DND-41 (cell line): ENCODE data around the gene APLN.
A peak's percentile ranks its signal among the peaks of the same experiment; 100 is the strongest.

Experiments used
- ATAC-seq: fragments of 200-7000 bp; cut with Tn5 transposase; 3 replicates; pipeline ENCODE4 v1.9.1; 2021; ENCODE audit warnings: low read depth; ENCODE audit not compliant: insufficient read depth
- DNase-seq: peaks from one replicate; pipeline ENCODE4 v3.0.0-alpha.2; 2020
- H2AFZ ChIP-seq: 2 replicates; pipeline ENCODE4 v1.6.0; 2012; ENCODE audit warnings: low read depth, low read length
- H3K27ac ChIP-seq: 2 replicates; pipeline ENCODE4 v1.5.1; 2012; ENCODE audit warnings: low read length, inconsistent platforms
- H3K27me3 ChIP-seq: fragments of 200-600 bp; sonication (generic); 2 replicates; pipeline ENCODE4 v1.6.0; 2012; ENCODE audit warnings: low read length, mild to moderate bottlenecking, inconsistent platforms; ENCODE audit not compliant: insufficient read depth, poor library complexity
- H3K36me3 ChIP-seq: 2 replicates; pipeline ENCODE4 v1.5.1; 2012; ENCODE audit warnings: low read length, inconsistent platforms; ENCODE audit not compliant: insufficient read depth
- H3K4me1 ChIP-seq: 2 replicates; pipeline ENCODE4 v1.5.1; 2012; ENCODE audit warnings: mild to moderate bottlenecking, low read length; ENCODE audit not compliant: insufficient read depth
- H3K4me2 ChIP-seq: 2 replicates; pipeline ENCODE4 v1.6.0; 2012; ENCODE audit warnings: mild to moderate bottlenecking, moderate library complexity, low read length, inconsistent platforms; ENCODE audit not compliant: insufficient read depth
- H3K4me3 ChIP-seq, 2 experiments: fragments of 200-600 bp in 1 of 2; shearing (Covaris generic) in 1 of 2; 2 replicates each; pipeline ENCODE4 v1.5.1; 2012 to 2016; ENCODE audit warnings: inconsistent platforms in 2 of 2, low read length in 2 of 2, mild to moderate bottlenecking in 2 of 2, low read depth in 1 of 2, moderate library complexity in 1 of 2
- H3K79me2 ChIP-seq: 2 replicates; pipeline ENCODE4 v1.6.0; 2012; ENCODE audit warnings: low read length, inconsistent platforms; ENCODE audit not compliant: insufficient read depth
- H3K9ac ChIP-seq: 2 replicates; pipeline ENCODE4 v1.6.0; 2012; ENCODE audit warnings: low read depth, mild to moderate bottlenecking, inconsistent platforms, low read length, moderate library complexity
- H3K9me3 ChIP-seq: 2 replicates; pipeline ENCODE4 v1.5.1; 2012; ENCODE audit warnings: low read length, moderate library complexity, mild to moderate bottlenecking, inconsistent platforms; ENCODE audit not compliant: insufficient read depth, severe bottlenecking
- H4K20me1 ChIP-seq: 2 replicates; pipeline ENCODE4 v1.6.0; 2012; ENCODE audit warnings: low read length; ENCODE audit not compliant: insufficient read depth
- EZH2 ChIP-seq: IDR thresholded peaks from 3 replicates; pipeline ENCODE4 v1.6.1; 2012; ENCODE audit warnings: borderline replicate concordance, low read depth, mild to moderate bottlenecking, moderate library complexity, low read length, inconsistent platforms; ENCODE audit not compliant: severe bottlenecking
- TF ChIP-seq, protein P1 (sequence below): IDR thresholded peaks from 2 replicates; pipeline ENCODE4 v1.5.1; 2012; ENCODE audit warnings: borderline replicate concordance, low read length, moderate library complexity, mild to moderate bottlenecking; ENCODE audit not compliant: poor library complexity, severe bottlenecking; ENCODE audit errors: extremely low read depth

Gene APLN

DNA sequence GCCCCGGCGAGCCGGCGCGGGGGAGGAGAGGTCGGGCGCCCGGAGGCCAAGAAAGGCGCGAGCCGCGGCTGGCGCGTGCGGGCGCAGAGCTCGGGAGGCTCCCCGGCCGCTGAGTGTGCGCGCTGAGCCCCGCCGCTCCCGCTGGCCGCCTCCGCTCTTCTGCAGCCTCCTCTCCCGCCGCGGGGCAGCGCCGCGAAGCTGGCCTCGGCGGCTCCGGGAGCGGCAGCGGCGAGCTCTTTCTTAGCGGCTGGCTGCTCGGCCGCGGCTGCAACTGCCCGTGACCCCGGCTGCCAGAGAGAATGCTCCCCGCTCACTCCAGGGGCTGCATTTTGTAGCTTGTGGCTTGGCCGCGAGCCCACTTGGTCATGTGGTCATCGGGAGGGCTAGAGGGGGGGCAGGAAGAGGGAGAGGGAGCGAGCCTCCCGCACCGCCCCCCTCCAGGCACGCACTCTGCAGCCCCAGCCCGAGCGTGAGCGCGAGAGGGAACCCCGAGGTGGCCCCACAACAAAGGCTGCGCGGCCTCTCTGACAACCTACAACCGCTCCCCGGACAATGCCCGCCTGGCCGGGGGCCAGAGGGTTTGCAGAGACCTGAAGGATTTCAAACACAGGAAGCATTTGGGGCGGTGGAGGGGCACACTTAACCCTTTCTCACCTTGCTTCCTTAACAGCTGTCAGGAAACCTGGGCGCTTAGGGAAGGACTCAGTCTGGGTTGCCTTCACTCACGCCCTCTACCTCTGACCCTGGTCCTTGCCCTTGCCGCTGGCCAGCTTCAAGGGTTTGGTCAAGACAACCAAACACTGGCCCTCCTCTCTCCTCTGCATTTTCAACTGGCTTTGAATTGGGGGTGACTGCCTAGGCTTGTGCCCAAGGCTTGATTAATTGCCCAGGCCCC, at the start of gene APLN:
TSS of gene APLN (minus strand) at position 305 of the 895 bp plus-strand sequence. CDS start 326 bp downstream, outside the sequence.
- Histone ChIP-seq H3K9ac (peak within 1 kb of the TSS; percentile 75), H2AFZ (peak within 1 kb of the TSS; percentile 71), H3K27me3 (no peaks in the 10 kb centered on the region), H3K4me3 (peak within 1 kb of the TSS; percentile 30 to 64), H4K20me1 (no peaks in the 10 kb centered on the region), H3K36me3 (no peaks in the 10 kb centered on the region; the same call in 1 of the 2 replicates), H3K9me3 (no peaks in the 10 kb centered on the region), H3K4me1 (peaks cover 57% of the 10 kb centered on the region), H3K4me2 (peak within 1 kb of the TSS; percentile 93), H3K27ac (peak within 1 kb of the TSS; percentile 69), H3K79me2 (peaks cover 13% of the 10 kb centered on the region)
- peak; percentile 47 for ATAC-seq
- TF ChIP-seq EZH2: no peak
- TF ChIP-seq, protein P1, sequence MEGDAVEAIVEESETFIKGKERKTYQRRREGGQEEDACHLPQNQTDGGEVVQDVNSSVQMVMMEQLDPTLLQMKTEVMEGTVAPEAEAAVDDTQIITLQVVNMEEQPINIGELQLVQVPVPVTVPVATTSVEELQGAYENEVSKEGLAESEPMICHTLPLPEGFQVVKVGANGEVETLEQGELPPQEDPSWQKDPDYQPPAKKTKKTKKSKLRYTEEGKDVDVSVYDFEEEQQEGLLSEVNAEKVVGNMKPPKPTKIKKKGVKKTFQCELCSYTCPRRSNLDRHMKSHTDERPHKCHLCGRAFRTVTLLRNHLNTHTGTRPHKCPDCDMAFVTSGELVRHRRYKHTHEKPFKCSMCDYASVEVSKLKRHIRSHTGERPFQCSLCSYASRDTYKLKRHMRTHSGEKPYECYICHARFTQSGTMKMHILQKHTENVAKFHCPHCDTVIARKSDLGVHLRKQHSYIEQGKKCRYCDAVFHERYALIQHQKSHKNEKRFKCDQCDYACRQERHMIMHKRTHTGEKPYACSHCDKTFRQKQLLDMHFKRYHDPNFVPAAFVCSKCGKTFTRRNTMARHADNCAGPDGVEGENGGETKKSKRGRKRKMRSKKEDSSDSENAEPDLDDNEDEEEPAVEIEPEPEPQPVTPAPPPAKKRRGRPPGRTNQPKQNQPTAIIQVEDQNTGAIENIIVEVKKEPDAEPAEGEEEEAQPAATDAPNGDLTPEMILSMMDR: no peak
- peak; percentile 44 for DNase-seq

GRCh38 chrX:129704491-129704890, 49.7 kb upstream of the APLN start:
- H3K9me3 ChIP-seq: no peaks in the 10 kb centered on the region
- H3K4me2 ChIP-seq: no peak overlapping the region
- no peaks in the 10 kb centered on the region for H4K20me1 ChIP-seq
- H3K27ac ChIP-seq: no peak overlapping the region
- H2AFZ ChIP-seq: no peak overlapping the region
- H3K4me3 ChIP-seq: no peak overlapping the region
- peaks cover 15% of the 10 kb centered on the region for H3K4me1 ChIP-seq
- no peaks in the 10 kb centered on the region for H3K36me3 ChIP-seq
- ATAC-seq (no peak), DNase-seq (no peak)
- H3K79me2 ChIP-seq: no peaks in the 10 kb centered on the region
- TF ChIP-seq, protein P1: no peak
- TF ChIP-seq EZH2: no peak
- H3K27me3 ChIP-seq: no peaks in the 10 kb centered on the region
- no peak overlapping the region for H3K9ac ChIP-seq

DNA sequence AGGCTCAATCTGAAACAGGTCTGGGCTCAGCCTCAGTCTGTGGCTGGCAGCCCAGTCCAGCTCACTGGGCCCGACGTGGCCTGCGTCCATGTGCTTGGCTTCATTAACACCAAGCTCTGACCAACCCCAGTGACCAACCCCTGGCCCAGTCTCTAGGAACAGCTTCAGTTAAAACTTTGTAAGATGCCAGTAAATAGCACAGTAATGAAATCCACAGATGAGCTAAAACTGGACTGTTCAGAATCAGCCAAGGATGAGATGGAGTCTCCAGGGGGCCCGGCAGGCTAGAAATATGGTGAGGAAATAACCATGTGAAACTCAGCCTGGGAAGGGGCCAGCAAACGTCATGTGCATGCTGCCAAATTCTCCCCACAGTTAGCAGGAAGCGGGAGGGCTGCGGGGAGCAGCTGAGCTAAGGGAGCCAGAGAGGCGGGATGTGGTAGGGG, 46.9 kb upstream of the APLN start:
- Histone ChIP-seq H2AFZ (no peak overlapping the region), H3K27ac (no peak overlapping the region), H3K9ac (no peak overlapping the region), H3K9me3 (no peaks in the 10 kb centered on the region), H3K4me3 (no peak overlapping the region), H3K36me3 (no peaks in the 10 kb centered on the region), H3K79me2 (no peaks in the 10 kb centered on the region), H3K4me1 (peaks cover 8% of the 10 kb centered on the region), H4K20me1 (no peaks in the 10 kb centered on the region), H3K27me3 (no peaks in the 10 kb centered on the region), H3K4me2 (no peak overlapping the region)
- no peak for TF ChIP-seq EZH2
- TF ChIP-seq, protein P1: no peak
- DNase-seq (no peak), ATAC-seq (no peak)
